PC-9 (cell line): ENCODE results near the gene HIC1.

Source experiments
- CTCF ChIP-seq: fragments of 200-600 bp; sonication (generic); conservative IDR thresholded peaks from 2 replicates; pipeline ENCODE4 v1.6.1; 2017; ENCODE audit warnings: mixed run types, antibody characterized with exemption, mild to moderate bottlenecking, moderate library complexity
- EZH2 ChIP-seq: fragments of 200-600 bp; sonication (generic); IDR thresholded peaks from 2 replicates; pipeline ENCODE4 v1.8.0; 2017; ENCODE audit warnings: antibody characterized with exemption, low read depth

- TF ChIP-seq CTCF (peak; percentile 49), EZH2 (no peak)
These were observed 13.1 kb upstream of the HIC1 start, which contains the start of gene OVCA2 for GRCh38 chr17:2041561-2042389.
